Measurements from ENCODE around the gene HNRNPL. TPM values are rescaled to one million over a fixed set of nuclear protein-coding genes. Genes with fewer than 3 reads are reported as not detected.

Gene HNRNPL
- total and polyA plus RNA-seq, 2 experiments from 2014 or later: 184 to 209 TPM

DNA sequence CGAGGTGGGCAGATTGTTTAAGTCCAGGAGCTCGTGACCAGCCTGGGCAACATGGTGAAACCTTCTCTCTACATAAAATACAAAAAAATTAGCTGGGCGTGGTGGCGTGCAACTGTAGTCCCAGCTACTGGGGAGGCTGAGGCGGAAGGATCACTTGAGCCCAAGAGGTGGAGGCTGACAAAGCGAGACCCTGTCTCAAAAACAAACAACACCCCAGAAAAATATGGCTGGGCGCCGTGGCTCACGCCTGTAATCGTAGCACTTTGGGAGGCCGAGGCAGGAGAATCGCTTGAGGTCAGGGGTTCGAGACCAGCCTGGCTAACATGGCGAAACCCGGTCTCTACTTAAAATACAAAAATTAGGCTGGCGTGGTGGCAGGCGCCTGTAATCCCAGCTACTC lies 3.4 kb upstream of the HNRNPL start:
- no peaks in the 10 kb centered on the region for H3K36me3 ChIP-seq (replicated peaks; ENCODE audit: insufficient read depth, low read depth)
- no peaks in the 10 kb centered on the region for H3K9me3 ChIP-seq (ENCODE audit: low read depth)
- 95% methylated on average over 17 of the region's 17 CpGs for WGBS (ENCODE audit: low lambda C conversion rate, missing lambda C conversion rate)
- peaks cover 9% of the 10 kb centered on the region for H4K20me1 ChIP-seq (ENCODE audit: insufficient read depth, poor library complexity, severe bottlenecking)
- no peaks in the 10 kb centered on the region for H3K27me3 ChIP-seq
- peaks cover 17% of the 10 kb centered on the region for H3K4me1 ChIP-seq (ENCODE audit: insufficient read depth)
- H3K9me2 ChIP-seq (replicated peaks; ENCODE audit: insufficient read depth): no peaks in the 10 kb centered on the region
- peaks cover 9% of the 10 kb centered on the region for H3K79me2 ChIP-seq
- peak overlapping the region; percentile 85 for H3K4me2 ChIP-seq
- TF ChIP-seq, protein P1, sequence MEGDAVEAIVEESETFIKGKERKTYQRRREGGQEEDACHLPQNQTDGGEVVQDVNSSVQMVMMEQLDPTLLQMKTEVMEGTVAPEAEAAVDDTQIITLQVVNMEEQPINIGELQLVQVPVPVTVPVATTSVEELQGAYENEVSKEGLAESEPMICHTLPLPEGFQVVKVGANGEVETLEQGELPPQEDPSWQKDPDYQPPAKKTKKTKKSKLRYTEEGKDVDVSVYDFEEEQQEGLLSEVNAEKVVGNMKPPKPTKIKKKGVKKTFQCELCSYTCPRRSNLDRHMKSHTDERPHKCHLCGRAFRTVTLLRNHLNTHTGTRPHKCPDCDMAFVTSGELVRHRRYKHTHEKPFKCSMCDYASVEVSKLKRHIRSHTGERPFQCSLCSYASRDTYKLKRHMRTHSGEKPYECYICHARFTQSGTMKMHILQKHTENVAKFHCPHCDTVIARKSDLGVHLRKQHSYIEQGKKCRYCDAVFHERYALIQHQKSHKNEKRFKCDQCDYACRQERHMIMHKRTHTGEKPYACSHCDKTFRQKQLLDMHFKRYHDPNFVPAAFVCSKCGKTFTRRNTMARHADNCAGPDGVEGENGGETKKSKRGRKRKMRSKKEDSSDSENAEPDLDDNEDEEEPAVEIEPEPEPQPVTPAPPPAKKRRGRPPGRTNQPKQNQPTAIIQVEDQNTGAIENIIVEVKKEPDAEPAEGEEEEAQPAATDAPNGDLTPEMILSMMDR (IDR thresholded peaks at IDR 0.05; ENCODE audit: poor library complexity): no peak
- TF ChIP-seq EZH2phosphoT487 (IDR thresholded peaks at IDR 0.05; ENCODE audit: low read depth, severe bottlenecking, unreplicated experiment) (no peak), EZH2 (IDR thresholded peaks at IDR 0.05; ENCODE audit: borderline replicate concordance) (no peak)
- no peak overlapping the region for H3K4me3 ChIP-seq
- H2AFZ ChIP-seq: no peak overlapping the region
- no peak for DNase-seq (ENCODE audit: low spot score)
- peak overlapping the region; percentile 100 for H3K27ac ChIP-seq

DNA sequence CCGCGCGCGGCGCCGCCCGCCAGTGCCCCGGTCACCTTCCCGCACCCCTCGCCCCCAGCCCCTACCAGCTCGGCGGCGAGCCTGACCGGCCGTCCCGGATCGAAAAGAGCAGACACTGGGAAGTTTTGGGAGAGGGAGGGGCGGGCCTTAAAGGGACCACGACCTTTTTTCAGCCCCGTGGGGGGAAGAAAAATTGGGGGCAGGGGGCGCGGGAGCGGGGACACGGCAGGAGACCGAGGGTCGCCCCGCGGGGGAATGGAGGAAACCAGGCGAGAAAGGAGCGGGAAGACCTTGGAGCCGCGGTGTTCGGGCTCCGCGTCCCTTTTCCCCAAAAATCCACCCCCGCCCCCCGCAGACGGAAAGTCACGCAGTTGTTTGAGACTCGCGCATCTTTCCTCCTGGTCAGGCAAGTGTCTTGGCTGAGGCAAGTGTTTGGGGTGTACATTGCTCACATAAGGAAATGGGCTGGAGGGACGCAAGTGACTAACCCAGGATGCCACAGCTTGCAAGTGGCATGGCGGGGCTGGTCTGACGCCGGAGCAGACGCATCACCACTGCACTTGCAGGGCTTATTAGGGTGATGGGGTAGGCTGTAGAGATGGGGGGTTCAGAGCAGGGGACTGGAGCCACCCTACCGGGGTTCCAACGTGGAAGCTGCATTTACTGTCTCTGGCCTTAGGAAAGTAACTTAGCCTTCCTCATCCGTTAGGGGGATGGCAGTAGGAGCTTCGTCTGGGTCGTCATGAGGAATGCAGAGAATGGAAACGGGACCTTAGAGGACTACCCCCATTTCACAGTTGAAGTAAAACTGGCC lies 2.7 kb upstream of the HNRNPL start:
- Histone ChIP-seq H3K36me3 (replicated peaks; ENCODE audit: insufficient read depth, low read depth) (no peaks in the 10 kb centered on the region), H3K4me2 (peak overlapping the region; percentile 85), H2AFZ (peak overlapping the region; percentile 77), H4K20me1 (ENCODE audit: insufficient read depth, poor library complexity, severe bottlenecking) (peaks cover 17% of the 10 kb centered on the region), H3K79me2 (peaks cover 17% of the 10 kb centered on the region), H3K4me1 (ENCODE audit: insufficient read depth) (peaks cover 18% of the 10 kb centered on the region), H3K9me2 (replicated peaks; ENCODE audit: insufficient read depth) (no peaks in the 10 kb centered on the region), H3K9me3 (ENCODE audit: low read depth) (no peaks in the 10 kb centered on the region), H3K27me3 (no peaks in the 10 kb centered on the region), H3K27ac (peak overlapping the region; percentile 100), H3K4me3 (peak overlapping the region; percentile 91)
- peak; percentile 66 for DNase-seq (ENCODE audit: low spot score)
- WGBS (ENCODE audit: low lambda C conversion rate, missing lambda C conversion rate): 3% methylated on average over 24 of the region's 52 CpGs
- TF ChIP-seq EZH2 (IDR thresholded peaks at IDR 0.05; ENCODE audit: borderline replicate concordance) (no peak), EZH2phosphoT487 (IDR thresholded peaks at IDR 0.05; ENCODE audit: low read depth, severe bottlenecking, unreplicated experiment) (no peak)
- TF ChIP-seq, protein P1 (IDR thresholded peaks at IDR 0.05; ENCODE audit: poor library complexity): no peak

DNA sequence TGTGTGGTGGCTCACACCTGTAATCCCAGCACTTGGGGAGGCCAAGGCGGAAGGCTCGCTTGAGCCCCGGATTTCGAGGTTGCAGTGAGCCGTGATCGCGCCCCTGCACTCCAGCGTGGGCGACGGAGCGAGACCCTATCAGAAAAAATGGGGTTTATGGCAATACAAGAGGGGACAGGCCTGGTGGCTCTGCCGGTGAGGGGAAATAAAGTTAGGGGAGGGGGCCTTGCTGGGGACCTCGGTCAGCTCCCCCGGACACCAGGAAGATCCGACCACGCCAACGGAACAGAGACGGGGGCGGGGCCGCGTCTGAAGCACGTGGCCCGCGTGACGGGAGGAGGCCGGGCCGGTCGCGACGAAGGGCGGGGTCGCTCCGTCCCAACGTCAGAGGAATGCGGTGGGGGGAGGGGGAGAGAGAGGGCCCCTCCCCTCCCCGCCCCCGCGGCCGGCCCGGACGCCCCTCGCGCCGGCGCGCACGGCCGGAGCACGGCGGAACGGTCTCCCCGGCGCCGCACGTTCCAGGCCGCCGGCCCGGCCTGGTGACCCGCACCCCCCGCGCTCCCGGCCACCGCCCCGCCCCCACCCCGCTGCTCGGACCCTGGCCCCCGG lies 1.9 kb upstream of the HNRNPL start:
- Histone ChIP-seq H3K36me3 (replicated peaks; ENCODE audit: insufficient read depth, low read depth) (no peaks in the 10 kb centered on the region), H3K9me2 (replicated peaks; ENCODE audit: insufficient read depth) (no peaks in the 10 kb centered on the region), H3K4me2 (peak overlapping the region; percentile 85), H2AFZ (peak overlapping the region; percentile 77), H3K4me1 (ENCODE audit: insufficient read depth) (peaks cover 18% of the 10 kb centered on the region), H3K27me3 (no peaks in the 10 kb centered on the region), H3K27ac (peak overlapping the region; percentile 100), H3K4me3 (peak overlapping the region; percentile 91), H3K79me2 (peaks cover 24% of the 10 kb centered on the region), H3K9me3 (ENCODE audit: low read depth) (no peaks in the 10 kb centered on the region), H4K20me1 (ENCODE audit: insufficient read depth, poor library complexity, severe bottlenecking) (peaks cover 24% of the 10 kb centered on the region)
- peak; percentile 99 for DNase-seq (ENCODE audit: low spot score)
- 20% methylated on average over 16 of the region's 67 CpGs for WGBS (ENCODE audit: low lambda C conversion rate, missing lambda C conversion rate)
- TF ChIP-seq, protein P1 (IDR thresholded peaks at IDR 0.05; ENCODE audit: poor library complexity): no peak
- TF ChIP-seq EZH2phosphoT487 (IDR thresholded peaks at IDR 0.05; ENCODE audit: low read depth, severe bottlenecking, unreplicated experiment): no peak
- no peak for TF ChIP-seq EZH2 (IDR thresholded peaks at IDR 0.05; ENCODE audit: borderline replicate concordance)

Measured in hepatocyte (in vitro differentiated cells).